GM21423 (cell line): ENCODE results near the gene SLC9C2.
"Not testable (repeated sequence)": the region's sequence is repeated elsewhere in the genome, so short reads cannot be mapped to it uniquely, and the experiment has no call there.

Source experiments
- ATAC-seq: cut with Tn5 transposase; IDR thresholded peaks from one replicate; pipeline ENCODE4 v1.9.1; 2021; ENCODE audit warnings: mild to moderate bottlenecking, moderate library complexity; ENCODE audit not compliant: unreplicated experiment

The SLC9C2 gene, protein sequence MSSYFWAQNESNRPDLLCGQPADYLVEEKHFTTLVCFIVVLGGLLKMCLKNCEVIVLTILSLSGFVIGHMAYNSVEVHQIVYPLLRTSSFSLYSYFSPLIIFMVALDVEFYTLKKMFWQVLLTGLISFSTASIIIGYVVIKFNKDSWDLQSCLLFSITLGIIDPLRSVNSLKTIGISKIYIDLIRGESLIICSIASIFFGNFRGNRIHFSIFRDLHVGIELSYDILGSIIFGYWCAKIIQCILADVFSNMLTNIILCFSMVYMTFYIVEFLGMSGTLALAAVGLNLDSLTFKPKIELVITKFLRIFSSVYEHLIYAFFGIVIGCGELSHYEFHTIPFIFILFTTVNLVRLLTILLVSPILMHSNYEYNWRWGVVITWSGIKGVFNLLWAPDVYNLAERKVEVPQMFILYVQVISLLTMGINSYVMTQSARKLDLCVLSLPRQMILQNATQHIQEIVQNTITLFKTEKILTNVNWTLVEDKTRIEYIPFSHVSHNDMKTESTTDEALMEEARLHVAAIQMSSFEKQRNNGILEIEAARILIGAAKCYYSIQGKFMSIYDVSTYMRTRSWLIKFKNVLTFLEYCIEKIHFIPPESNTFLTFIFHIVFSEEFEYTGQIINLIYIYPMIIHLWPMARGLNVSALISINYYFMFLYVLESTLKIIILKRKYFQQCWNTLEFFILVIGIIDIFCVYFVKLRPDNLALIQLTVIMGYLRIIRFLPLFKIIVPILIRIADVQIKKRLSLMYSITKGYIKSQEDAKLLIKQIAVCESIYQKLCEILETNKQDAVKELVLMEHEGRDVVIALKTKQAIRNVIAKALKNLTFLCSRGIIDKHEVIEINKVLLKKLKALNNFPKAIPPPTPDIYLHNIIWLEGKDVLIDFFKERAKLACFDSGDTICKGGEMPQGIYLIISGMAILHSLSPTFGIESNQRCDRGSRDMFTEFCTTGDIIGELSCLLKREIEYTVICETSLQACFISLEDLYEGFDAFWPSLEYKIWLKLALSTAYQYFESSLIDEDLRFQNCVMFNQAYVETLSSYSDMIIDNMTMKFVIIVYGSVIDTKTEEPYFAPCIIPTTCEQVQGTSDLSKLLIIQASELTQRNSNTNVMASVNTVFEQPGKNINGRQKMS

GRCh38 chr1:173603056-173603591, at the start of gene SLC9C2:
TSS of gene SLC9C2 (minus strand) at chr1:173603072. CDS start at chr1:173601776, 1,296 bp downstream.
- no peak for ATAC-seq

DNA sequence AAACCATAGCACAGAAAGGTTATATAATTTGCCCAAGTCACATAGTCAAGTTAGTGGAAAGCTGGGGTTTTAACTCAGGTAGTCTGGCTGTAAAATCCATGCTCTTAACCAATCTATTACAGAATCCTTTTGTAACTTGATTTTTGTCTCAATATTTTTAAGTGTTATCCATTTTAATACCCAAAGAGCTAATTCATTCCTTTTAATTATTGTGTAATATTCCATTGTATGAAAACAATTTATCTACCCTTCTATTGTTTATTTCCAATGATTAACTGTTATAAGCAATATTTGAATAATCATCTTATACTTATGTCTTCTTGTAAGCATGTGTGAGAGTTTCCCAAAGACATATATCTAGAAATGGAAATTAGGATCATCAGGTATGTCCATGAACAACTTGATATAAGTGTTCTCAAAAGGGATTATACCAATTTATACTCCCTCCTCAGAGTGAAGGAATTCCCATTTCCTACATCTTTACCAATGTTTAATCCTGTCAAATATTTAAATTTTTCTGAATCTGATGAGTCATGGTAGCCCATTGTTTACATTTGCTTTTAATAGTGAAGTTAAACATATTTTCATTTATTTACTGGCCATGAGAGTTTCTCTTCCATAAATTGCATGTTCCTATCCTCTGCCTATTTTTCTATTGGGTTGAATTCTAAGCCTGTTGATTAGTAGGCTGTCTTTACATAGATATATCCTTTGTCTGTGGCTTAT, 46.2 kb upstream of the SLC9C2 start:
- no peak for ATAC-seq

GRCh38 chr1:173646656-173647055, 43.8 kb upstream of the SLC9C2 start:
- ATAC-seq = no peak

DNA sequence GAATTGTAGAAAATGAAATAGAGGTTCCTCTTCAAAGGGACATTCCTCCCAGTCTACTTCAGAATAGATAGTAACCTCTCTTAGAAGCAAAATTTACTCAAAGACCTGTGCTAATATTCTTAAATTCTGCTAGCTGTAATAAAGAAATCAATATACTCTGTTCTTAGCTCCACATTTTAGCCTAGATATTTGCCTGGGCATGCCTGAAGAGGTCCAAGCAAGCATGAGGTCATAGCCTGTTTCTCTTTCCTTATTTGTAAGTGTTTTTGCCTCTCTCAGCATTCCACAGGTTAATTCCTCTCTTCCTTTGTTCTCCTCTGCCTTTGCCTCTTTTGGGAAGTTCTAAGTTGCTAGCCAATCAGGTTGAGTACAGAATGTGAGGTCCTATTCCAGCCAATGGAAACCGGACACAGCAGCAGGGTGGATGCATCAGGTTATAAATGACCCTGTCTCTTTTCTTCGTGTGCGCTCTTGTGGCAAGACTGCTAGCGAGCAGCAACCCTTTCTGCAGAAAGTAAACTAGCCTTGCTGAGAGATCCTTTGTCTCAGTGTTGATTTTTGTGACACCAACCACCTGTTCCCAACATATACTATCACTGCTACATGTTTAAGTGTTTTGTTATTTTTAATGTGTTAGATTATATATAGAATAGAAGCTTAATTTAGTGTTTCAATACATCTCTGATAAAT, 39.7 kb upstream of the SLC9C2 start:
- ATAC-seq = not testable (repeated sequence)

DNA sequence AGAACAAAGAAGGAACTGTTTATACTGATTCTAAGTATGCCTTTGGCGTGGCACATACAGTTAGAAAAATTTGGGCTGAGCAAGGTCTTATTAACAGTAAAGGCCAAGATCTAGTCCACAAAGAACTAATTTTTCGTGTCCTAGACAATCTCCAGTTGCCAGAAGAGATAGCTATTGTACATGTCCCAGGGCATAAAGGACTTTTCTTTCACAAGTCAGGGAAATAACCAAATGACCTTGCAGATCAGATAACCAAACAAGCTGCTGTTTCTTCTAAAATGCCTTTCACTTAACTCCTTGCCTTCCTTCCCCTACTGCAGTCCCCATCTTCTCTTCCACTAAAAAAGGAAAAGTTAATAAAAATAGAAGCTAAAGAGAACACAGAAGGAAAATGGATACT, 36.2 kb upstream of the SLC9C2 start:
- no peak for ATAC-seq

DNA sequence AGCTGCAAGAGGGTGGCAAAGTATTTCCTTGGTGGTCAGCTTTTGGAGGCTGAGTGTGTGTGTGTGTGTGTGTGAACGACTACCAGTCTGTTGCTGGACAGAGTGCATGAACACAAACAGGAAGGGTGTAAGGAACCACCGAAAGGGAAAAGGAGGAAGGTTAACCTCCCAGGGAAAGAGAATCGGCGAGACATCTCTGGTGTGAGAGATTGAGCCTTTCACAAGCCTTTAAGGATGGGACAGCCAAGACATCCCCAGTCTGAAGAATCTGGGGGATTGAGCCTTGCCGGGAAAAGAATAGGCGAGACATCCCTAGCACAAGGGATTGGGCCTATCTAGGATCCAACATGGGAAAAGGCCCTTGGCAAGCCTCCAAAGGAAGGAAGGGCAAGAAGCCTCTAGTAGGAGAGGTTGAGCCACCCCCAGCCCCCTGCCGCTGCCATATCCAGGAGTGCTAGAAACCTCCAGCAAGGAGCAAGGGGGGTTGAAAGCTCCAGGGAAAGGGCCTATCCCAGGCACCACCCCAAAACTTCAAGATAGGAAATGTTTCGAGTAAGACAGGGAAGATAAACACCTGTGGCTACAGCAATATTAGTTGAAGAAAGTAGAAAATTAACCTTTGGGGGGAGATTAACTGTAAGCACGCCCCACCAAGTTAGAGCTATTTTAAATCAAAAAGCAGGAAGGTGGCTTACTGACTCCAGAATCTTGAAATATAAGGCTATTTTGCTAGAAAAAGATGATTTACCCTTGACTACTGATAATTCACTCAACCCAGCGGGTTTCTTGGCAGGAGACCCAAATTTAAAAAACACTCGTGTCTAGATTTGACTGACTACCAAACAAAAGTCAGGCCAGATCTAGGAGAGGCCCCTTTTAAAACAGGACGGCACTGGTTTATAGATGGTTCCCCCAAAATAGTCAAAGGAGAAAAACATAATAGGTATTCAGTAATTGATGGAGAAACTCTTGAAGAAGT, 35.5 kb upstream of the SLC9C2 start:
- no peak for ATAC-seq

DNA sequence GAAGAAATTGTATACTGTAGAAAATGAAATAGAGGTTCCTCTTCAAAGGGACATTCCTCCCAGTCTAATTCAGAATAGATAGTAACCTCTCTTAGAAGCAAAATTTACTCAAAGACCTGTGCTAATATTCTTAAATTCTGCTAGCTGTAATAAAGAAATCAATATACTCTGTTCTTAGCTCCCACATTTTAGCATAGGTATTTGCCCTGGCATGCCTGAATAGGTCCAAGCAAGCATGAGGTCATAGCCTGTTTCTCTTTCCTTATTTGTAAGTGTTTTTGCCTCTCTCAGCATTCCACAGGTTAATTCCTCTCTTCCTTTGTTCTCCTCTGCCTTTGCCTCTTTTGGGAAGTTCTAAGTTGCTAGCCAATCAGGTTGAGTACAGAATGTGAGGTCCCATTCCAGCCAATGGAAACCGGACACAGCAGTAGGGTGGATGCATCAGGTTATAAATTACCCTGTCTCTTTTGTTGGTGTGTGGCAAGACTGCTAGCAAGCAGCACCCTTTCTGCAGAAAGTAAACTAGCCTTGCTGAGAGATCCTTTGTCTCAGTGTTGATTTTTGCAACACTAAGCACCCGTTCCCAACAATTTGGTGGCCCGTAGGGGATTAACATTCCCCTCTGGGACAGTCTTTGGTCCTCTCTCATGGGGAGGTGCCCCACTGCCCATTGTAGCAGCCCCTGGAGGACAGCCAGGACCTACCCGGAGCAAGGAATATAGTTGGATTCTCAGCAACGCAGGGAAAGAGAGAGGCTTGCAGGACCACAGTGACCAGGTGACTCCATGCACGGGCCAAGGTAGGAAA, 34.6 kb upstream of the SLC9C2 start:
- ATAC-seq = not testable (repeated sequence)

DNA sequence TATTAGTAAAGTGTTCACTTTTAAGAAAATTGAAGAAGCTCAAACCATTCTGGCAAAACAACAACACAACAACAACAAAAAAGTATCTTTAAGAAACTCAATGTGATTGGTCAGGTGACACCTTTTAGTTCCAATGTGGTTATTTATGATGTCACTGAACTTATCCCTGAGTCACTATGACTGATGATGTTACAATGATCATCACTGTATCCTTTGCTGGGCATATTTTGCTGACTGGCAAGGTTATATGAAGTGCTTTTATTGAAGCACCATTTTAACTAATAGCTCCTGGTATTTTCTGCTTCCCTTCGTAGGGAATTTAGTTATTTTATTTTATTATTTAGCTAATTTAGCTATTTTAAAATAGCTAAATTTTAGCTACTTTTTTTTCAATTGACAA, 32.2 kb upstream of the SLC9C2 start, which contains the start of gene TEX50:
Gene TEX50, plus strand, starts transcription at position 223 of the 400 bp plus-strand sequence. CDS start 184 bp downstream, outside the sequence.
- no peak for ATAC-seq

- ATAC-seq = no peak
These were observed 26.0 kb upstream of the SLC9C2 start for GRCh38 chr1:173628888-173629287.

DNA sequence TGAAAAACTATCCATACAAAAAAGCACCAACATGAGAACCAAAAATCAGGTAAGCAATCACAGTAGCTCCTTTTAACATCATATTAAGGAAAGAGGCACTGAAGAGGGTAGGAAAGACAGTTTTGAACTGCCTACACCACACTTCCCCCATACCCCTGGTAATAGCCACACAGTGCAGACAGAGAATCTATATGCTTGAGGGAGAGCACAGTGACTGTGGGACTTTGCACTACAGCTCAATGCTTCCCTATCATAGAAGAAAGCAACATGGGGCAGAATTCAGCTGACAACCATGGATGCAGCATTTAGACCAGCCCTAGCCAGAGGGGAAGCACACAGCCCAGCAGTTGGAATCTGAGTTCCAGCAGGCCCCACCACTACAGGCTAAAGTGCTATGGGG, 24.4 kb upstream of the SLC9C2 start:
- no peak for ATAC-seq

- no peak for ATAC-seq
These were observed 14.0 kb upstream of the SLC9C2 start for GRCh38 chr1:173616859-173617258.

GRCh38 chr1:173613086-173613485, 10.2 kb upstream of the SLC9C2 start:
- not testable (repeated sequence) for ATAC-seq

DNA sequence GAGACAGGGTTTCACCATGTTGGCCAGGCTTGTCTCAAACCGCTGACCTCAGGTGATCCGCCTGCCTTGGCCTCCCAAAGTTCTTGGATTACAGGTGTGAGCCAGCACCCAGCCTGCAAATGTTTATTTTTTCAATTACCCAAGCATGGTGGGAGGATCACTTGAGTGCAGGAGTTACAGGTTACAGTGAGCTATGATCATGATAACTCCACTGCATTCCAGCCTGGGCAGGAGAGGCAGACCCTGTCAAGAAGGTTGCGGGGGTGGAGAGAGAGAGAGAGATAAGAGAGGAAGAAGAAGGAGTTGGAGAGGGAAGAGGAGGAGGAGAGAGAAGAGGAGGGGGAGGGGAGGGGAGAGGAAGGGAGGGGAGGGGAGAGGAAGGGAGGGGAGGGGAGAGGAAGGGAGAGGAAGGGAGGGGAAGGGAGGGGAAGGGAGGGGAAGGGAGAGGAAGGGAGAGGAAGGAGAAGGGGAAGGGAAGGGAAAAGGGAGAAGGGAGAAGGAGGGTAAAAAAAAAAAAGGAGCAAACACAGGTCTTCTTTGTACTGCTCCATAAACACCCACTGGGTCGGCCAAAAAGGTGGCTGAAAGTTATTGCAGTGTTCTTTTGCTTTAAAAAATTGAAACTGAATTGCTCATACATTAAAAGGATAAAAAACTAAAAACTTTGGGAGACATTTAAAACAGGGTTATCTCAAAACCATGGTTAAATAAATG, 5.8 kb upstream of the SLC9C2 start:
- no peak for ATAC-seq

DNA sequence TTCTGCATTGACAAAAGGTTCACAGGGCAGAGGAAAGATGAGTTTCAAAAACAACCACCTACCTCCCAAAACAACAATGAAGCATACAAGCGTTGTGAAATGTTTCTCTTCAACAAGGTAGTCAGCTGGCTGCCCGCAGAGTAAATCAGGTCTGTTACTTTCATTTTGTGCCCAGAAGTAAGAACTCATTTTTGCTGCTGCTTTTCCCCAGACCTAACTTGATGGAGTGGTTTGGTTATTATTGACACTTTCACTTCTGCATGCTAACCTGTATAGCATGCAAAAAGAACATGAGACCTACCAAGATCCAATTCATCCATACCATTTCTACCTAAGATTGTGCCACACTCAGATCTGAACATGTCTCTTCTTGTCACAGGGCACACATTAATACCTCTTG, 1.3 kb downstream of the SLC9C2 start:
- ATAC-seq = peak; percentile 55

DNA sequence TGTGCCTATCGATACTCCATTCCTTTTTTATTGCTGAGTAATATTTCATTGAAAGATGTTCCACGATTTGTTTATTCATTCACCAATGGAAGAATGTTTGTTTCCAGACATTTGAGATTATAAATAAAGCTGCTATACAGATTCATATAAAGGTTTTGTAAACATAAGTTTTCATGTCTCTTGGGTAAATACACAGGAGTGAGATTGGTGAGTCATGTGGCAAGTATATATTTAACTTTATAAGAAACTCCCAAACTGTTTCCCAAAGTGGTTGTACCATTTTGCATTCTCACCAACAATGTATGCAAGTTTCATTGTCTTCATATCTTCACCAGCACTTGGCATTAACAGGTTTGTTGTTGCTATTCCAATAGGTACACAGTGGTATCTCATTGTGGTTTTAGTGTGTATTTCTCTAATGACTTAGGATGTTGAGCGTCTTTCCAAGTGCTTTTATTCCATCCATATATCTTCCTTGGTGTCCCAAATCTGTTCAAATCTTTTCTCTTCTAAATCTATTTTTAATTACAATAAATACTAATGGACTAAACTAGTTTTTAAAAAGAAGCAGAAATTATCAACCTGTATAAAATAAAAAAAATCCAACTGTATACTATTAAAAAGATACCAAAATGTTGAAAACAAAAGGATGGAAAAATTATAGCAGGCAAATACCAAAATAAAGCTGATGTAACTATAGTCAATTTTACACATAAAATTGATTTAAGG, 6.6 kb downstream of the SLC9C2 start:
- no peak for ATAC-seq

- not testable (repeated sequence) for ATAC-seq
These were observed 11.7 kb downstream of the SLC9C2 start for GRCh38 chr1:173591138-173591537.
